Endothelial cell (in vitro differentiated cells): ENCODE results near the gene CFAP52. TPM values are rescaled to one million over a fixed set of nuclear protein-coding genes. Genes with fewer than 3 reads are reported as not detected.
"Not testable (repeated sequence)": the region's sequence is repeated elsewhere in the genome, so short reads cannot be mapped to it uniquely, and the experiment has no call there.

Source experiments
- DNase-seq: peaks from one replicate; pipeline ENCODE4 v3.0.0; 2021; ENCODE audit warnings: low spot score
- H3K27ac Mint-ChIP-seq: one replicate; pipeline ENCODE4 v1.8.0; 2021; ENCODE audit warnings: mixed read lengths, inconsistent platforms; ENCODE audit not compliant: unreplicated experiment
- H3K27me3 Mint-ChIP-seq: one replicate; pipeline ENCODE4 v1.8.0; 2021; ENCODE audit warnings: mild to moderate bottlenecking, moderate library complexity, mixed read lengths, inconsistent platforms; ENCODE audit not compliant: unreplicated experiment
- H3K36me3 Mint-ChIP-seq: one replicate; pipeline ENCODE4 v1.8.0; 2021; ENCODE audit warnings: mild to moderate bottlenecking, low read depth, mixed read lengths, inconsistent platforms; ENCODE audit not compliant: unreplicated experiment
- H3K4me1 Mint-ChIP-seq: one replicate; pipeline ENCODE4 v1.8.0; 2021; ENCODE audit warnings: mild to moderate bottlenecking, mixed read lengths, inconsistent platforms; ENCODE audit not compliant: unreplicated experiment
- H3K4me3 Mint-ChIP-seq: one replicate; pipeline ENCODE4 v1.8.0; 2021; ENCODE audit warnings: mild to moderate bottlenecking, mixed read lengths, inconsistent platforms; ENCODE audit not compliant: unreplicated experiment
- H3K9me3 Mint-ChIP-seq: one replicate; pipeline ENCODE4 v1.8.0; 2021; ENCODE audit warnings: mixed read lengths, inconsistent platforms; ENCODE audit not compliant: unreplicated experiment
- total RNA-seq: library from RNA; stranded (reverse); fragmentation: NEBNext Ultra II Directional; extraction: Animal tissue kit (Norgen Biotek cat#: 25700); gene quantifications from one replicate; pipeline ENCODE4 v1.2.1, GENCODE V29; 2021; ENCODE audit not compliant: unreplicated experiment
- TF ChIP-seq, protein P1 (sequence below): fragments of 200-600 bp; sonication (generic); IDR thresholded peaks from one replicate; pipeline ENCODE4 v1.5.0; 2021; ENCODE audit warnings: antibody characterized with exemption; ENCODE audit not compliant: unreplicated experiment

The CFAP52 gene
- total RNA-seq, 1 donor from 2014 or later, result not detected

DNA sequence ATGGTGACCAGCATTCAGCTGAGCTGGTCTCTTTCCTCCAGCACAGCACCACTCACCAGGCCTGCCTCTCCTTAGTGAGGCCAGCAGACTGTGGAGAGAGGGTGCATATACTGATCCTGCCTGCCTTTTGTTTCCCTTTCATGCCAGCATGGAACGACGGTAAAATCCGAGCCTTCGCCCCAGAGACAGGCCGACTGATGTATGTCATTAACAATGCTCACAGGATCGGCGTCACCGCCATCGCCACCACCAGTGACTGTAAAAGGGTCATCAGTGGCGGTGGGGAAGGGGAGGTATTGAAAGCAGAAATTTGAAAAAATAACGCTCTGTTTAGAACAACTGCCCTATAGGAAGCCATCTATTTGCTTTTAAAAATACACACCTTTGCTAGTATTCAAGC is 56.3 kb downstream of the CFAP52 start:
- H3K27ac Mint-ChIP-seq, result no peak overlapping the region
- no peak for DNase-seq
- TF ChIP-seq, protein P1, sequence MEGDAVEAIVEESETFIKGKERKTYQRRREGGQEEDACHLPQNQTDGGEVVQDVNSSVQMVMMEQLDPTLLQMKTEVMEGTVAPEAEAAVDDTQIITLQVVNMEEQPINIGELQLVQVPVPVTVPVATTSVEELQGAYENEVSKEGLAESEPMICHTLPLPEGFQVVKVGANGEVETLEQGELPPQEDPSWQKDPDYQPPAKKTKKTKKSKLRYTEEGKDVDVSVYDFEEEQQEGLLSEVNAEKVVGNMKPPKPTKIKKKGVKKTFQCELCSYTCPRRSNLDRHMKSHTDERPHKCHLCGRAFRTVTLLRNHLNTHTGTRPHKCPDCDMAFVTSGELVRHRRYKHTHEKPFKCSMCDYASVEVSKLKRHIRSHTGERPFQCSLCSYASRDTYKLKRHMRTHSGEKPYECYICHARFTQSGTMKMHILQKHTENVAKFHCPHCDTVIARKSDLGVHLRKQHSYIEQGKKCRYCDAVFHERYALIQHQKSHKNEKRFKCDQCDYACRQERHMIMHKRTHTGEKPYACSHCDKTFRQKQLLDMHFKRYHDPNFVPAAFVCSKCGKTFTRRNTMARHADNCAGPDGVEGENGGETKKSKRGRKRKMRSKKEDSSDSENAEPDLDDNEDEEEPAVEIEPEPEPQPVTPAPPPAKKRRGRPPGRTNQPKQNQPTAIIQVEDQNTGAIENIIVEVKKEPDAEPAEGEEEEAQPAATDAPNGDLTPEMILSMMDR, result no peak
- no peaks in the 10 kb centered on the region for H3K36me3 Mint-ChIP-seq
- no peak overlapping the region for H3K4me3 Mint-ChIP-seq
- H3K9me3 Mint-ChIP-seq, result no peaks in the 10 kb centered on the region
- H3K4me1 Mint-ChIP-seq, result no peaks in the 10 kb centered on the region
- no peaks in the 10 kb centered on the region for H3K27me3 Mint-ChIP-seq

GRCh38 chr17:9635340-9635739 is 58.9 kb downstream of the CFAP52 start:
- Mint-ChIP-seq H3K4me3 (no peak overlapping the region), H3K36me3 (no peaks in the 10 kb centered on the region), H3K4me1 (no peaks in the 10 kb centered on the region), H3K27me3 (no peaks in the 10 kb centered on the region), H3K9me3 (no peaks in the 10 kb centered on the region), H3K27ac (no peak overlapping the region)
- no peak for DNase-seq
- TF ChIP-seq, protein P1, result no peak

DNA sequence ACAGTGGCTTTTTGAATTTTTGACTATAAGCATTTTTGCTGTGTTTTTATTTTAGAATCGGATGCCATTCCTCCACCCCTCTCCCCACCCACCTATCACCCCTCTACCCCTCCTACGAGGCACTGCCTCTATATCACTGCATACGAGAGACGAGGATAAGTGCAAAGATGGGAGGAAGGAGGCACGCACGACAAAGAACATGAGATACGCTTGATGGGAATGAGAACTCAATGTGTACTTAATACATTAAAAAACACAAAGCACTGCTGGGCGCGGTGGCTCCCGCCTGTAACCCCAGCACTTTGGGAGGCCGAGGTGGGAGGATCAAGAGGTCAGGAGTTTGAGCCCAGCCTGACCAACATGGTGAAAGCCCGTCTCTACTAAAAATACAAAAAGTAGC is 60.1 kb downstream of the CFAP52 start:
- Mint-ChIP-seq H3K9me3 (no peaks in the 10 kb centered on the region), H3K4me1 (no peaks in the 10 kb centered on the region), H3K27me3 (no peaks in the 10 kb centered on the region), H3K4me3 (no peak overlapping the region), H3K36me3 (no peaks in the 10 kb centered on the region), H3K27ac (no peak overlapping the region)
- TF ChIP-seq, protein P1, result no peak
- no peak for DNase-seq

DNA sequence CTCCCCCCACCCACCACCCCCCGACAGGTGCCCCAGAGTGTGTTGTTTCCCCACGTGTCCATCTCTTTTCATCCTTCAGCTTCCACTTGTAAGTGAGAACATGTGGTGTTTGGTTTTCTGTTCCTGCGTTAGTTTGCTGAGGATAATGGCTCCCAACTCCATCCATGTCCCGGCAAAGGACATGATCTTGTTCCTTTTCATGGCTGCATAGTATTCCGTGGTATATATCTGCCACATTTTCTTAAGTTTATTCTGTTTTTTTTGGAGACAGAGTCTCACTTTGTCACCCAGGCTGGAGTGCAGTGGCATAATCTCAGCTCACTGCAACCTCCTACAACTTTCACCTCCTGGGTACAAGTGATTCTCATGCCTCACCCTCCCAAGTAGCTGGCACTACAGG is 63.9 kb downstream of the CFAP52 start:
- not testable (repeated sequence) for H3K27me3 Mint-ChIP-seq, H3K27ac Mint-ChIP-seq, H3K4me1 Mint-ChIP-seq, H3K9me3 Mint-ChIP-seq, DNase-seq, H3K36me3 Mint-ChIP-seq, H3K4me3 Mint-ChIP-seq

GRCh38 chr17:9643611-9644010 is 67.2 kb downstream of the CFAP52 start:
- Mint-ChIP-seq H3K27me3 (peaks cover 8% of the 10 kb centered on the region), H3K4me1 (peaks cover 9% of the 10 kb centered on the region), H3K9me3 (no peaks in the 10 kb centered on the region), H3K4me3 (no peak overlapping the region), H3K27ac (no peak overlapping the region), H3K36me3 (no peaks in the 10 kb centered on the region)
- TF ChIP-seq, protein P1, result no peak
- DNase-seq, result no peak
